GM21526 (cell line): ENCODE measurements around the gene TBC1D22B.
"Not testable (repeated sequence)": the region's sequence is repeated elsewhere in the genome, so short reads cannot be mapped to it uniquely, and the experiment has no call there.

Experiments
- ATAC-seq: cut with Tn5 transposase; IDR thresholded peaks from one replicate; pipeline ENCODE4 v1.9.1; 2021; ENCODE audit warnings: moderate library complexity; ENCODE audit not compliant: unreplicated experiment, low FRiP score

Gene TBC1D22B

GRCh38 chr6:37317312-37318038 lies 59.9 kb downstream of the TBC1D22B start:
- ATAC-seq: peak; percentile 48

- ATAC-seq: no peak
Observed at GRCh38 chr6:37319156-37319555, 61.6 kb downstream of the TBC1D22B start.

- ATAC-seq: no peak
Observed at GRCh38 chr6:37319856-37320480, 62.4 kb downstream of the TBC1D22B start.

GRCh38 chr6:37320646-37321045 lies 63.1 kb downstream of the TBC1D22B start:
- ATAC-seq: no peak

DNA sequence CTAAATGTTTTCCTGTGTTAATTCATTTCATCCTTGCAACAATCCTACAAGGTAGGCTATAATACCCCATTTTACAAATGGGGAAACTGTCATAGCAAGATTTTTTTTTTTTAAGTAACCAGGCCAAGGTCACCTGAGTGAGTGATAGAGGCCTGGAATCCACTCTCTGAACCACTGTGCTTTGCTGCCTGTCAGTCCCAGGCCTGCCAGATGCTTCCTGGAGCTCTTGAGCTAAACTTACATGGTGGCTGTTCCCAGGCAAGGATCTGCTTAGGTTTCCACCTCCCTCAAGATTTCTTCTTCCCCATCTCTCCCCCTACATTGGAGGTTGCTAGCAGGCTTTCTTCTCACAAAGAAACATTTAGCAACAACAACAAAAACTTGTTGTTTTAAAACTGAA lies 63.5 kb downstream of the TBC1D22B start:
- no peak for ATAC-seq

GRCh38 chr6:37321516-37322415 lies 64.2 kb downstream of the TBC1D22B start:
- no peak for ATAC-seq

GRCh38 chr6:37323580-37323979 lies 66.0 kb downstream of the TBC1D22B start:
- ATAC-seq: no peak

DNA sequence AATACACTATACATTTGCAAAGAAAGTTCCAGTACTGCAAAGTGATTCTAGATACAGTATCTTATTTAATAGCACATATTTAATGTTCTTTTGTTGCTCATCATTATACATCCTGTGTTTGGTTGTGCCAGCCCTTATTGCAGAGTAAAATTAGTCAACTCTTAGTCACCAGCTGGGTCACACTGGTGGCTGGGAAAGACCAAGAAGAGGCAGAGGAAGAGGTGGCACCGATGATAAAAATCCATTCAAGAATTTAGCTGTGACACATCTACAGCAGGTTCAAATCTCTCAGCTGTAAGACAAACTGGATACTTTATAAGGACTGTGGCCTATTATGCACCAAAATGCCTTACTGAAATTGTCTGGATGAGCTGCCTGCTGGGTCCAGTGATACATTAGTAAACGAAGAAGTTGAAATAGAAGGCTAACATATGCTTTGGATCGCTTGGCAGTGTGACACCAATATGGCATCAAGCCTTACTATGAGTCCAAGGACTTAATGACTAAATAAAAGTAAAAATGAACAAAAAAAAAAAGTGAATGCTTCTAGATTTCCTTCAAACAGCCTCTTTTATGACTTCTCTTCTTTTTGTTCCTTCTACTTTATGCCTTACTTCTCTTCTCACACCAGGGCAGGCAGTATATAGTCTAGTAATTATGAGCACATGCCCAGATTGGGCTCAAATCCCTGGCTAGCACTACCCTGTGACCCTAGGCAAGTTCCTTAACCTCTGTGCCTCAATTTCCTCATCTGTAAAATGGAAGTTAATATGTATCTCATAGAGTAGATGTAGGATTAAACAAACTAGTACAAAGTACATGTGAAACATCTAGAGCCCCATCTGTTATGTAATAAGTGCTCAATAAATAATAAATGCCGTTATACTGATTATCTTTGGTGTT lies 66.8 kb downstream of the TBC1D22B start:
- ATAC-seq: no peak

DNA sequence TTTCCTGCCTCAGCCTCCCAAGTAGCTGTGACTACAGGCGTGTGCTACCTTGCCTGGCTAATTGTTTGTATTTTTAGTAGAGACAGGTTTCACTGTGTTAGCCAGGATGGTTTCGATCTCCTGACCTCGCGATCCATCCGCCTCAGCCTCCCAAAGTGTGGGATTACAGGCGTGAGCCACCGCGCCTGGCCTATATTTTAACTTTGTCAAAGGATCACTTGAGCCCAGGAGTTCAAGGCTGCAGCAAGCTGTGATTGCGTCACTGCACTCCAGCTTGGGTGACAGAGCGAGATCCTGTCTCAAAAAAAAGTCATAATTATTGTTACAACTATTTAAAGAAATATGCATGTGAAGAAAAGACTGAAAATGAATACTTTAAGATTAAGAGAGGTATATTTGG lies 72.8 kb downstream of the TBC1D22B start:
- not testable (repeated sequence) for ATAC-seq

GRCh38 chr6:37331047-37331446 lies 73.5 kb downstream of the TBC1D22B start:
- no peak for ATAC-seq

DNA sequence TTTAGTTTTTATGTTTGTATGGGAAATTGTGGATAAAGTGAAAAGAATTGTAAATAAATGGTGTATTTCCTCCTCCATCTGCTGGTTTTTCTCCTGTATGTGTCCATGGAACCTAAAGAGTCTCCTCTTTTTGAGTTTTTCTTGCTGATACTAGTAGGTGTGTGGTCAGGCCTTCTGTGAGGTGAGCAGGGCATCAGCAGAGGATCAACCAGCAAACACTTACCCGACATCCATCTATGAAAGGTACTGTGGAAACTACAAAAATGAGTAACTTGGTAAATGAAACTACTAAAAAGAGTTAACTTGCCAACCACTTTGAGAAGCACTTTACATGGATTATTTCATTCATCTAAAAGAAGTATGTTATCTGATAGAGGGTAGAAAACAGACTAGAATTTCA lies 75.3 kb downstream of the TBC1D22B start:
- no peak for ATAC-seq

- ATAC-seq: no peak
Observed at GRCh38 chr6:37334047-37334446, 76.5 kb downstream of the TBC1D22B start.

- ATAC-seq: not testable (repeated sequence)
Observed at GRCh38 chr6:37338317-37338716, 80.7 kb downstream of the TBC1D22B start.

DNA sequence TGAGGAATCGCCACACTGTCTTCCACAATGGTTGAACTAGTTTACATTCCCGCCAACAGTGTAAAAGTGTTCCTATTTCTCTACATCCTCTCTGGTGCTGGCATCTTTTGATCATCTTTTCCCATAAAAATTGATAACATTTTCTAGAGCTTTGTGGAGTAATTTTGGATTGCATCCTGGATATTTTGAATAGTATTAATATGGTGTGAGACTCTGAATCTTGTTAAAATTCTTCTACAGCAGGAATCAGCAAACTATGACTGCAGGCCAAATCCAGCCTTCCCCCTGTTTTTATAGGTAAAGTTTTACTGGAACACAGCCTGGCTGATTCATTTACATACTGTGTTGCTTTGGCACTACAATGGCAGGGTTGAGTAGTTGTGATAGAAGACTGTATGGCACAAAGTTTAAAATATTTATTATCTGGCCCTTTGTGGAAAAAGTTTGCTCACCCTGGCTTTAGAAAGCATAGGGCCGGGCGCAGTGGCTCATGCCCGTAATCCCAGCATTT lies 81.2 kb downstream of the TBC1D22B start:
- ATAC-seq: no peak

- ATAC-seq: no peak
Observed at GRCh38 chr6:37339741-37340638, 82.4 kb downstream of the TBC1D22B start.

DNA sequence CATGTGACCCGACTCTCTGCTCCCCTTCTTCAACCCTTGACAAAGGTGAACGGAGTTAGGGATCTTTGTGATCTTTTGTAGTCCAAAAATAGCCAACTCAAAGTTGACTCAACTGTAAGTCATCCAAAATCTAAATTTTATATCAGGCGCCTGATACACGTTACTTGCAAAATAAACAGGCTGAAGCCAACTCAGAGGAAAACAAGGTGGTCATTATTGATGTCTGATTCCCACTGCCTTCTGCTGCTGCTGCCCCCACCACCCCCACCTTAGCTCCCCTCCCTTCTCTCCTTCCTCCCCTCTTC lies 83.0 kb downstream of the TBC1D22B start:
- ATAC-seq: no peak

GRCh38 chr6:37343248-37343647 lies 85.7 kb downstream of the TBC1D22B start:
- no peak for ATAC-seq

DNA sequence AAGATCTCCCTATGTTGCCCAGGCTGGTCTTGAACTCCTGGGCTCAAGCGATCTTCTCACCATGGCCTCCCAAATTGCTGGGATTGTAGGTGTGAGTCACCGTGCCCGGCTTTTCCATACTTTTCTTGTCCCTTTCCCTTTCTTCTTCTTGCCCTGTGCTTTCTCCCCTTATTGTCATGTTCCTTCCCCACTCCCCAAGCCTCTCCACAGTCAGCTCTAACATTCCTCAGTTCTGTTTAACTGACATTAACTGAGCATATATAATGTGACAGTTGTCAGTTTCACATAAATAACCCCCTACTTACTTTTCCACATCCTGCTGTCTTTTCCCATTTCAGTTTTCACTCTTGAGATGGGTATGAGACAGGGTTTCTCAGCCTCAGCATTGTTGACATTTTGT lies 86.7 kb downstream of the TBC1D22B start:
- no peak for ATAC-seq

DNA sequence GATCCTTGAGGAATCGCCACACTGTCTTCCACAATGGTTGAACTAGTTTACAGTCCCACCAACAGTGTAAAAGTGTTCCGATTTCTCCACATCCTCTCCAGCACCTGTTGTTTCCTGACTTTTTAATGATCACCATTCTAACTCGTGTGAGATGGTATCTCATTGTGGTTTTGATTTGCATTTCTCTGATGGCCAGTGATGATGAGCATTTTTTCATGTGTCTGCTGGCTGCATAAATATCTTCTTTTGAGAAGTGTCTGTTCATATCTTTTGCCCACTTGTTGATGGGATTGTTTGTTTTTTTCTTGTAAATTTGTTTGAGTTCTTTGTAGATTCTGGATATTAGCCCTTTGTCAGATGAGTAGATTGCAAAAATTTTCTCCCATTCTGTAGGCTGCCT lies 88.2 kb downstream of the TBC1D22B start:
- ATAC-seq: not testable (repeated sequence)
